Neural cell (in vitro differentiated cells): ENCODE measurements around the gene ADAMTS8. TPM values are rescaled to one million over a fixed set of nuclear protein-coding genes. Genes with fewer than 3 reads are reported as not detected.

Experiments used
- H2AFZ ChIP-seq: fragments of 200-600, 300-800 bp; sonication (generic), shearing (Covaris generic); 2 replicates; pipeline ENCODE4 v1.6.0; 2014; ENCODE audit warnings: low read depth, mild to moderate bottlenecking, antibody characterized with exemption, low read length, moderate library complexity
- H3F3A ChIP-seq: fragments of 200-600 bp; shearing (Covaris generic); 2 replicates; pipeline ENCODE4 v1.6.1; 2016; ENCODE audit warnings: mild to moderate bottlenecking, moderate library complexity, mixed read lengths, antibody characterized with exemption, low read length; ENCODE audit not compliant: insufficient read depth, poor library complexity, severe bottlenecking
- H3K27ac ChIP-seq: fragments of 200-600, 300-800 bp; sonication (generic), shearing (Covaris generic); 2 replicates; pipeline ENCODE4 v1.5.1; 2014; ENCODE audit warnings: mild to moderate bottlenecking, low read length, moderate library complexity
- H3K27me3 ChIP-seq: fragments of 300-800, 200-600 bp; sonication (generic), shearing (Covaris generic); 2 replicates; pipeline ENCODE4 v1.6.0; 2014; ENCODE audit warnings: mild to moderate bottlenecking, low read depth, low read length, moderate library complexity; ENCODE audit not compliant: insufficient read depth
- H3K36me3 ChIP-seq: fragments of 300-800, 200-600 bp; sonication (generic), shearing (Covaris generic); 2 replicates; pipeline ENCODE4 v1.5.1; 2014; ENCODE audit warnings: mild to moderate bottlenecking, antibody characterized with exemption, low read length, moderate library complexity; ENCODE audit not compliant: insufficient read depth
- H3K4me2 ChIP-seq: fragments of 300-800, 200-600 bp; sonication (generic), shearing (Covaris generic); 2 replicates; pipeline ENCODE4 v1.6.0; 2014; ENCODE audit warnings: mild to moderate bottlenecking, low read length
- H3K4me3 ChIP-seq: fragments of 300-800, 200-600 bp; sonication (generic), shearing (Covaris generic); 2 replicates; pipeline ENCODE4 v1.5.1; 2014; ENCODE audit warnings: mild to moderate bottlenecking, low read length, moderate library complexity
- H3K79me2 ChIP-seq: fragments of 200-600 bp; shearing (Covaris generic); replicated peaks from 2 replicates; pipeline ENCODE4 v1.6.0; 2014; ENCODE audit warnings: mild to moderate bottlenecking, low read length, moderate library complexity; ENCODE audit not compliant: insufficient read depth
- H3K9ac ChIP-seq: fragments of 300-800, 200-600 bp; sonication (generic), shearing (Covaris generic); 2 replicates; pipeline ENCODE4 v1.6.1; 2016; ENCODE audit warnings: mild to moderate bottlenecking, low read length, mixed read lengths
- H3K9me2 ChIP-seq: fragments of 200-600 bp; shearing (Covaris generic); 2 replicates; pipeline ENCODE4 v1.6.1; 2016; ENCODE audit warnings: mild to moderate bottlenecking, low read length, mixed read lengths; ENCODE audit not compliant: insufficient read depth
- H3K9me3 ChIP-seq: fragments of 200-600, 300-800 bp; sonication (generic), shearing (Covaris generic); 2 replicates; pipeline ENCODE4 v1.6.1; 2016; ENCODE audit warnings: mild to moderate bottlenecking, mixed run types, low read length, moderate library complexity, mixed read lengths
- H4K20me1 ChIP-seq: fragments of 200-600 bp; shearing (Covaris generic); 2 replicates; pipeline ENCODE4 v1.6.1; 2016; ENCODE audit warnings: mild to moderate bottlenecking, mixed run types; ENCODE audit not compliant: insufficient read depth
- EP300 ChIP-seq: fragments of 450-650 bp; conservative IDR thresholded peaks from 2 replicates; pipeline ENCODE4 v1.6.1; 2014; ENCODE audit warnings: antibody characterized with exemption, mild to moderate bottlenecking, moderate library complexity; ENCODE audit not compliant: poor library complexity, severe bottlenecking
- EZH2 ChIP-seq: fragments of 200-600, 300-800 bp; shearing (Covaris generic), sonication (generic); IDR thresholded peaks from 2 replicates; pipeline ENCODE4 v1.6.1; 2014; ENCODE audit warnings: antibody characterized with exemption, low read length, borderline replicate concordance, mild to moderate bottlenecking; ENCODE audit not compliant: insufficient read depth, poor library complexity, severe bottlenecking
- MXI1 ChIP-seq: fragments of 450-650 bp; conservative IDR thresholded peaks from 2 replicates; pipeline ENCODE4 v1.6.1; 2014; ENCODE audit warnings: antibody characterized with exemption, mild to moderate bottlenecking; ENCODE audit not compliant: poor library complexity, severe bottlenecking
- POLR2AphosphoS5 ChIP-seq: IDR thresholded peaks from 2 replicates; pipeline ENCODE4 v1.6.1; 2012
- RAD21 ChIP-seq: fragments of 450-650 bp; conservative IDR thresholded peaks from 2 replicates; pipeline ENCODE4 v1.6.1; 2014; ENCODE audit warnings: antibody characterized with exemption, mild to moderate bottlenecking, moderate library complexity
- REST ChIP-seq: IDR thresholded peaks from 2 replicates; pipeline ENCODE4 v1.6.1; 2012; ENCODE audit warnings: borderline replicate concordance
- SMC3 ChIP-seq: fragments of 450-650 bp; conservative IDR thresholded peaks from 2 replicates; pipeline ENCODE4 v1.6.1; 2014; ENCODE audit warnings: antibody characterized with exemption, mild to moderate bottlenecking, moderate library complexity; ENCODE audit not compliant: poor library complexity
- TAF1 ChIP-seq: IDR thresholded peaks from 2 replicates; pipeline ENCODE4 v1.6.1; 2012; ENCODE audit warnings: low read depth
- polyA plus RNA-seq: library from polyadenylated mRNA; depleted of rRNA; stranded (reverse); fragments of >200 nt; gene quantifications from 2 replicates; pipeline ENCODE4 v1.2.3, GENCODE V29; 2014
- TF ChIP-seq, protein P1 (sequence below): fragments of 450-650 bp; IDR thresholded peaks from 2 replicates; pipeline ENCODE4 v1.5.1; 2014; ENCODE audit warnings: antibody characterized with exemption, mild to moderate bottlenecking, moderate library complexity; ENCODE audit not compliant: poor library complexity, severe bottlenecking

Gene ADAMTS8
- polyA plus RNA-seq, 1 donor from 2014 or later: 0.94 TPM

DNA sequence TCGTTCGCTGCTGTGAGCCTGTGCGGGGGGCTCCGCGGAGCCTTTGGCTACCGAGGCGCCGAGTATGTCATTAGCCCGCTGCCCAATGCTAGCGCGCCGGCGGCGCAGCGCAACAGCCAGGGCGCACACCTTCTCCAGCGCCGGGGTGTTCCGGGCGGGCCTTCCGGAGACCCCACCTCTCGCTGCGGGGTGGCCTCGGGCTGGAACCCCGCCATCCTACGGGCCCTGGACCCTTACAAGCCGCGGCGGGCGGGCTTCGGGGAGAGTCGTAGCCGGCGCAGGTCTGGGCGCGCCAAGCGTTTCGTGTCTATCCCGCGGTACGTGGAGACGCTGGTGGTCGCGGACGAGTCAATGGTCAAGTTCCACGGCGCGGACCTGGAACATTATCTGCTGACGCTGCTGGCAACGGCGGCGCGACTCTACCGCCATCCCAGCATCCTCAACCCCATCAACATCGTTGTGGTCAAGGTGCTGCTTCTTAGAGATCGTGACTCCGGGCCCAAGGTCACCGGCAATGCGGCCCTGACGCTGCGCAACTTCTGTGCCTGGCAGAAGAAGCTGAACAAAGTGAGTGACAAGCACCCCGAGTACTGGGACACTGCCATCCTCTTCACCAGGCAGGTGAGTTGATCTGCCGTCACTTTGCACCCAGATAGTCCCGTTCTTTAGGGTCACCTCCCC is 21.0 kb upstream of the ADAMTS8 start:
- H4K20me1 ChIP-seq: no peaks in the 10 kb centered on the region
- H3K36me3 ChIP-seq: no peaks in the 10 kb centered on the region
- H3K27me3 ChIP-seq: peaks cover 33% of the 10 kb centered on the region
- H3K9ac ChIP-seq: peak overlapping the region; percentile 60
- H3K9me3 ChIP-seq: no peaks in the 10 kb centered on the region
- no peaks in the 10 kb centered on the region for H3K79me2 ChIP-seq
- H3K9me2 ChIP-seq: no peaks in the 10 kb centered on the region
- TF ChIP-seq EZH2: no peak
- no peak for TF ChIP-seq TAF1
- no peak for TF ChIP-seq EP300
- TF ChIP-seq REST: no peak
- no peak for TF ChIP-seq MXI1
- TF ChIP-seq RAD21: no peak
- TF ChIP-seq, protein P1, sequence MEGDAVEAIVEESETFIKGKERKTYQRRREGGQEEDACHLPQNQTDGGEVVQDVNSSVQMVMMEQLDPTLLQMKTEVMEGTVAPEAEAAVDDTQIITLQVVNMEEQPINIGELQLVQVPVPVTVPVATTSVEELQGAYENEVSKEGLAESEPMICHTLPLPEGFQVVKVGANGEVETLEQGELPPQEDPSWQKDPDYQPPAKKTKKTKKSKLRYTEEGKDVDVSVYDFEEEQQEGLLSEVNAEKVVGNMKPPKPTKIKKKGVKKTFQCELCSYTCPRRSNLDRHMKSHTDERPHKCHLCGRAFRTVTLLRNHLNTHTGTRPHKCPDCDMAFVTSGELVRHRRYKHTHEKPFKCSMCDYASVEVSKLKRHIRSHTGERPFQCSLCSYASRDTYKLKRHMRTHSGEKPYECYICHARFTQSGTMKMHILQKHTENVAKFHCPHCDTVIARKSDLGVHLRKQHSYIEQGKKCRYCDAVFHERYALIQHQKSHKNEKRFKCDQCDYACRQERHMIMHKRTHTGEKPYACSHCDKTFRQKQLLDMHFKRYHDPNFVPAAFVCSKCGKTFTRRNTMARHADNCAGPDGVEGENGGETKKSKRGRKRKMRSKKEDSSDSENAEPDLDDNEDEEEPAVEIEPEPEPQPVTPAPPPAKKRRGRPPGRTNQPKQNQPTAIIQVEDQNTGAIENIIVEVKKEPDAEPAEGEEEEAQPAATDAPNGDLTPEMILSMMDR: no peak
- TF ChIP-seq POLR2AphosphoS5: no peak
- no peak for TF ChIP-seq SMC3
- no peaks in the 10 kb centered on the region for H3F3A ChIP-seq
- peak overlapping the region; percentile 52 for H2AFZ ChIP-seq
- H3K4me2 ChIP-seq: peak overlapping the region; percentile 81
- no peak overlapping the region for H3K27ac ChIP-seq
- H3K4me3 ChIP-seq: peak overlapping the region; percentile 92

DNA sequence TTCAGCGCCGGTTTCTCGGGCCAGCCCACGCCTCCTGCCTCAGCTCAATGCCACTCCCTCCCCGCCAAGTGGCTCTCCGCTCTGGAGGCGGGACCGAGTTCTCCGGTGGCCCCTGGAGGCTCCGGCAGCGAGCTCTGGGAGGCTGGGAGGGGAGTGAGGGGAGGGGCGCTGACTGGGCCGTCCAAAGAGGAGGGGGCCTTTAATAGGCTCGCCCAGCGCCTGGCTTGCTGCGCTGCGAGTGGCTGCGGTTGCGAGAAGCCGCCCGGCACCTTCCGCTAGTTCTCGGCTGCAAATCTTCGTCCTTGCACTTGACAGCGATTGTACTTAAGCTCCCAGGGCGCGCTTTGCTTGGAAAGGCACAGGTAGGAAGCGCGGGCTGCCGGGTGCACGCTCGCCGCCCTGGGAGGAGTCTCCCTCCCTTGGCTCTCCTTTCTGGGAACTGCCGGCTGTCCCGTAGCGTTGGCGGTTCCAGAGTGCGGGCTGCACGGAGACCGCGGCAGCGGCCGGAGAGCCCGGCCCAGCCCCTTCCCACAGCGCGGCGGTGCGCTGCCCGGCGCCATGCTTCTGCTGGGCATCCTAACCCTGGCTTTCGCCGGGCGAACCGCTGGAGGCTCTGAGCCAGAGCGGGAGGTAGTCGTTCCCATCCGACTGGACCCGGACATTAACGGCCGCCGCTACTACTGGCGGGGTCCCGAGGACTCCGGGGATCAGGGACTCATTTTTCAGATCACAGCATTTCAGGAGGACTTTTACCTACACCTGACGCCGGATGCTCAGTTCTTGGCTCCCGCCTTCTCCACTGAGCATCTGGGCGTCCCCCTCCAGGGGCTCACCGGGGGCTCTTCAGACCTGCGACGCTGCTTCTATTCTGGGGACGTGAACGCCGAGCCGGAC is 20.3 kb upstream of the ADAMTS8 start, which contains the start of gene ADAMTS15:
TSS of gene ADAMTS15 (plus strand) at position 230 of the 894 bp plus-strand sequence. CDS start at position 559, 329 bp downstream.
- Histone ChIP-seq H3F3A (no peaks in the 10 kb centered on the region), H3K27me3 (peaks cover 33% of the 10 kb centered on the region), H4K20me1 (no peaks in the 10 kb centered on the region), H3K4me2 (peak within 1 kb of the TSS; percentile 81), H3K36me3 (no peaks in the 10 kb centered on the region), H2AFZ (peak within 1 kb of the TSS; percentile 52), H3K9me2 (no peaks in the 10 kb centered on the region), H3K27ac (peak within 1 kb of the TSS; percentile 4), H3K79me2 (no peaks in the 10 kb centered on the region), H3K9me3 (no peaks in the 10 kb centered on the region), H3K9ac (peak within 1 kb of the TSS; percentile 60), H3K4me3 (peak within 1 kb of the TSS; percentile 92)
- TF ChIP-seq, protein P1: no peak
- TF ChIP-seq MXI1: peak; percentile 75
- TF ChIP-seq POLR2AphosphoS5: peak; percentile 44
- TF ChIP-seq RAD21: no peak
